Measurements from ENCODE around the gene DMRTC1B. TPM values are rescaled to one million over a fixed set of nuclear protein-coding genes. Genes with fewer than 3 reads are reported as not detected.
"Not testable (repeated sequence)": the region's sequence is repeated elsewhere in the genome, so short reads cannot be mapped to it uniquely, and the experiment has no call there.

Gene DMRTC1B
- total RNA-seq, result under 1 TPM in 1 of 9 donors, not detected in 8; 0.57 TPM
- not detected for polyA plus RNA-seq
- long read RNA-seq, donor 1, result 0 reads
- long read RNA-seq, donor 2, result 0 reads
- long read RNA-seq, donor 3, result 0 reads

GRCh38 chrX:72776653-72777466, at the start of gene DMRTC1B:
DMRTC1B (plus strand) TSS chrX:72776890; CDS start chrX:72845136, 68,246 bp downstream.
- H3K27ac ChIP-seq; H3K36me3 ChIP-seq; H3K4me3 ChIP-seq; H3K4me1 ChIP-seq; H3K27me3 ChIP-seq; DNase-seq; H3K9me3 ChIP-seq; intact Hi-C loops (cut with DNase I): not testable (repeated sequence)
- WGBS, 4 donors, result no CpG with 5 or more reads among the region's 44 CpGs
- ATAC-seq, result peak in 2 of 4 donors; percentile 63 to 66

GRCh38 chrX:72727846-72728245, 48.8 kb upstream of the DMRTC1B start:
- TF ChIP-seq CTCF (IDR thresholded peaks at IDR 0.05) (no peak), POLR2A (IDR thresholded peaks at IDR 0.05) (no peak)
- no peak for ATAC-seq
- Histone ChIP-seq H3K36me3 (no peaks in the 10 kb centered on the region), H3K4me3 (no peak overlapping the region), H3K9me3 (no peaks in the 10 kb centered on the region), H3K27me3 (peaks cover 0 to 30% (median 0%) of the 10 kb centered on the region in 9 donors), H3K4me1 (no peaks in the 10 kb centered on the region), H3K27ac (no peak overlapping the region)
- WGBS, 4 donors, result 77 to 87% (median 83%) methylated on average over 7 of the region's 7 CpGs
- intact Hi-C loops (cut with DNase I), result no loop called here
- no peak for DNase-seq

GRCh38 chrX:72733636-72734035, 43.1 kb upstream of the DMRTC1B start:
- H3K4me1 ChIP-seq; H3K36me3 ChIP-seq; H3K4me3 ChIP-seq; H3K9me3 ChIP-seq; DNase-seq; ATAC-seq; H3K27ac ChIP-seq; intact Hi-C loops (cut with DNase I): not testable (repeated sequence)
- H3K27me3 ChIP-seq, result peaks cover 0 to 28% (median 0%) of the 10 kb centered on the region in 9 donors
- 51 to 70% (median 51%) methylated on average over 6 to 8 of the region's 8 CpGs for WGBS, 4 donors

- WGBS, 4 donors, result 81 to 89% (median 85%) methylated on average over 1 of the region's 1 CpG
- Histone ChIP-seq H3K36me3 (no peaks in the 10 kb centered on the region), H3K9me3 (peaks cover 0 to 4% (median 0%) of the 10 kb centered on the region in 12 donors), H3K4me1 (no peaks in the 10 kb centered on the region), H3K27ac (no peak overlapping the region), H3K4me3 (no peak overlapping the region), H3K27me3 (peaks cover 0 to 29% (median 0%) of the 10 kb centered on the region in 9 donors)
- TF ChIP-seq POLR2A (IDR thresholded peaks at IDR 0.05) (no peak), CTCF (IDR thresholded peaks at IDR 0.05) (no peak)
- intact Hi-C loops (cut with DNase I), result no loop called here
- no peak for ATAC-seq
- DNase-seq, result no peak
Observed at GRCh38 chrX:72735561-72735960, 41.1 kb upstream of the DMRTC1B start.

GRCh38 chrX:72745546-72745945, 31.1 kb upstream of the DMRTC1B start:
- no CpG with 5 or more reads among the region's 7 CpGs for WGBS, 4 donors
- H3K36me3 ChIP-seq; DNase-seq; H3K9me3 ChIP-seq; H3K27me3 ChIP-seq; H3K4me3 ChIP-seq; ATAC-seq; intact Hi-C loops (cut with DNase I); H3K4me1 ChIP-seq; H3K27ac ChIP-seq: not testable (repeated sequence)

GRCh38 chrX:72748545-72748944, 28.1 kb upstream of the DMRTC1B start:
- H3K9me3 ChIP-seq; H3K36me3 ChIP-seq; DNase-seq; H3K27me3 ChIP-seq; H3K4me3 ChIP-seq; intact Hi-C loops (cut with DNase I); H3K27ac ChIP-seq; ATAC-seq; H3K4me1 ChIP-seq: not testable (repeated sequence)
- no CpG with 5 or more reads among the region's 3 CpGs for WGBS, 4 donors

- H3K4me3 ChIP-seq; H3K27ac ChIP-seq; H3K36me3 ChIP-seq; intact Hi-C loops (cut with DNase I); H3K9me3 ChIP-seq; DNase-seq; H3K4me1 ChIP-seq; ATAC-seq; H3K27me3 ChIP-seq: not testable (repeated sequence)
- no CpG with 5 or more reads among the region's 9 CpGs for WGBS, 4 donors
Observed at GRCh38 chrX:72760454-72760853, 16.2 kb upstream of the DMRTC1B start.

GRCh38 chrX:72777467-72777790, 739 bp downstream of the DMRTC1B start:
- DNase-seq; H3K4me3 ChIP-seq; H3K27ac ChIP-seq; H3K4me1 ChIP-seq; intact Hi-C loops (cut with DNase I); ATAC-seq; H3K36me3 ChIP-seq; H3K27me3 ChIP-seq; H3K9me3 ChIP-seq: not testable (repeated sequence)
- WGBS, 4 donors, result no CpG with 5 or more reads among the region's 15 CpGs

- ATAC-seq; H3K4me1 ChIP-seq; H3K27me3 ChIP-seq; H3K27ac ChIP-seq; H3K4me3 ChIP-seq; H3K9me3 ChIP-seq; DNase-seq; H3K36me3 ChIP-seq; intact Hi-C loops (cut with DNase I): not testable (repeated sequence)
- no CpG with 5 or more reads among the region's 6 CpGs for whole genome bisulfite sequencing, 4 donors
Observed at GRCh38 chrX:72778146-72778545, 1.5 kb downstream of the DMRTC1B start.

Measured in heart left ventricle (tissue), 16 donors.